ENCODE results near the gene IL12A. TPM values are rescaled to one million over a fixed set of nuclear protein-coding genes. Genes with fewer than 3 reads are reported as not detected.

The IL12A gene
- total RNA-seq, 2 donors from 2014 or later = 1.7 to 3.2 TPM

- H3K27me3 Mint-ChIP-seq = peaks cover 4% of the 10 kb centered on the region
- no peaks in the 10 kb centered on the region for H3K9me3 ChIP-seq (ENCODE audit: control insufficient read depth, low read length, poor library complexity, severe bottlenecking)
- DNase-seq (no peak), ATAC-seq (no peak)
- H3K36me3 Mint-ChIP-seq (ENCODE audit: low read depth) = no peaks in the 10 kb centered on the region
- H3K4me1 Mint-ChIP-seq = no peaks in the 10 kb centered on the region
- H3K4me3 Mint-ChIP-seq = no peak overlapping the region
- H3K27ac Mint-ChIP-seq = no peak overlapping the region
These were observed 12.6 kb downstream of the IL12A start for GRCh38 chr3:160001148-160001760.

GRCh38 chr3:160001850-160002623, 13.4 kb downstream of the IL12A start:
- Mint-ChIP-seq H3K27ac (no peak overlapping the region), H3K4me1 (peaks cover 3% of the 10 kb centered on the region), H3K4me3 (no peak overlapping the region), H3K36me3 (ENCODE audit: low read depth) (no peaks in the 10 kb centered on the region), H3K27me3 (peaks cover 10% of the 10 kb centered on the region)
- no peaks in the 10 kb centered on the region for H3K9me3 ChIP-seq (ENCODE audit: control insufficient read depth, low read length, poor library complexity, severe bottlenecking)
- ATAC-seq = no peak
- DNase-seq = no peak

- DNase-seq (no peak), ATAC-seq (peak; percentile 66)
- peaks cover 3% of the 10 kb centered on the region for H3K4me1 Mint-ChIP-seq
- H3K27me3 Mint-ChIP-seq = peaks cover 10% of the 10 kb centered on the region
- no peak overlapping the region for H3K4me3 Mint-ChIP-seq
- H3K36me3 Mint-ChIP-seq (ENCODE audit: low read depth) = no peaks in the 10 kb centered on the region
- H3K27ac Mint-ChIP-seq = no peak overlapping the region
- no peaks in the 10 kb centered on the region for H3K9me3 ChIP-seq (ENCODE audit: control insufficient read depth, low read length, poor library complexity, severe bottlenecking)
These were observed 15.0 kb downstream of the IL12A start for GRCh38 chr3:160003520-160004128.

- no peaks in the 10 kb centered on the region for H3K9me3 ChIP-seq (ENCODE audit: control insufficient read depth, low read length, poor library complexity, severe bottlenecking)
- H3K27ac Mint-ChIP-seq = no peak overlapping the region
- peaks cover 10% of the 10 kb centered on the region for H3K27me3 Mint-ChIP-seq
- peaks cover 3% of the 10 kb centered on the region for H3K4me1 Mint-ChIP-seq
- ATAC-seq = no peak
- no peaks in the 10 kb centered on the region for H3K36me3 Mint-ChIP-seq (ENCODE audit: low read depth)
- DNase-seq = no peak
- H3K4me3 Mint-ChIP-seq = no peak overlapping the region
These were observed 16.4 kb downstream of the IL12A start for GRCh38 chr3:160005004-160005403.

- H3K9me3 ChIP-seq (ENCODE audit: control insufficient read depth, low read length, poor library complexity, severe bottlenecking) = no peaks in the 10 kb centered on the region
- Mint-ChIP-seq H3K4me3 (no peak overlapping the region), H3K27me3 (peaks cover 10% of the 10 kb centered on the region), H3K4me1 (peaks cover 3% of the 10 kb centered on the region), H3K27ac (no peak overlapping the region), H3K36me3 (ENCODE audit: low read depth) (no peaks in the 10 kb centered on the region)
- DNase-seq (no peak), ATAC-seq (no peak)
These were observed 17.9 kb downstream of the IL12A start for GRCh38 chr3:160006282-160007163.

- Mint-ChIP-seq H3K27me3 (peaks cover 10% of the 10 kb centered on the region), H3K27ac (no peak overlapping the region), H3K36me3 (ENCODE audit: low read depth) (no peaks in the 10 kb centered on the region), H3K4me1 (peaks cover 9% of the 10 kb centered on the region), H3K4me3 (no peak overlapping the region)
- H3K9me3 ChIP-seq (ENCODE audit: control insufficient read depth, low read length, poor library complexity, severe bottlenecking) = no peaks in the 10 kb centered on the region
- DNase-seq (no peak), ATAC-seq (no peak)
These were observed 20.3 kb downstream of the IL12A start for GRCh38 chr3:160008961-160009360.

GRCh38 chr3:160009525-160009924, 20.9 kb downstream of the IL12A start:
- Mint-ChIP-seq H3K27ac (no peak overlapping the region), H3K4me1 (peaks cover 9% of the 10 kb centered on the region), H3K27me3 (peaks cover 10% of the 10 kb centered on the region), H3K4me3 (no peak overlapping the region), H3K36me3 (ENCODE audit: low read depth) (no peaks in the 10 kb centered on the region)
- no peak for ATAC-seq
- no peak for DNase-seq
- no peaks in the 10 kb centered on the region for H3K9me3 ChIP-seq (ENCODE audit: control insufficient read depth, low read length, poor library complexity, severe bottlenecking)

GRCh38 chr3:160010578-160010977, 21.9 kb downstream of the IL12A start:
- Mint-ChIP-seq H3K27ac (no peak overlapping the region), H3K4me1 (peaks cover 9% of the 10 kb centered on the region), H3K36me3 (ENCODE audit: low read depth) (no peaks in the 10 kb centered on the region), H3K4me3 (no peak overlapping the region), H3K27me3 (peaks cover 10% of the 10 kb centered on the region)
- H3K9me3 ChIP-seq (ENCODE audit: control insufficient read depth, low read length, poor library complexity, severe bottlenecking) = no peaks in the 10 kb centered on the region
- ATAC-seq = no peak
- no peak for DNase-seq

GRCh38 chr3:160012108-160012507, 23.5 kb downstream of the IL12A start:
- no peaks in the 10 kb centered on the region for H3K9me3 ChIP-seq (ENCODE audit: control insufficient read depth, low read length, poor library complexity, severe bottlenecking)
- ATAC-seq (peak; percentile 36), DNase-seq (no peak)
- no peaks in the 10 kb centered on the region for H3K36me3 Mint-ChIP-seq (ENCODE audit: low read depth)
- H3K27ac Mint-ChIP-seq = no peak overlapping the region
- no peak overlapping the region for H3K4me3 Mint-ChIP-seq
- peaks cover 8% of the 10 kb centered on the region for H3K27me3 Mint-ChIP-seq
- peaks cover 6% of the 10 kb centered on the region for H3K4me1 Mint-ChIP-seq

- no peak for ATAC-seq
- no peaks in the 10 kb centered on the region for H3K36me3 Mint-ChIP-seq (ENCODE audit: low read depth)
- no peaks in the 10 kb centered on the region for H3K9me3 ChIP-seq (ENCODE audit: control insufficient read depth, low read length, poor library complexity, severe bottlenecking)
- no peak overlapping the region for H3K4me3 Mint-ChIP-seq
- no peak for DNase-seq
- H3K27me3 Mint-ChIP-seq = peaks cover 19% of the 10 kb centered on the region
- peaks cover 8% of the 10 kb centered on the region for H3K4me1 Mint-ChIP-seq
- peak overlapping the region; percentile 6 for H3K27ac Mint-ChIP-seq
These were observed 28.3 kb downstream of the IL12A start for GRCh38 chr3:160016972-160017371.

GRCh38 chr3:160018959-160019358, 30.3 kb downstream of the IL12A start:
- Mint-ChIP-seq H3K36me3 (ENCODE audit: low read depth) (no peaks in the 10 kb centered on the region), H3K4me1 (peaks cover 5% of the 10 kb centered on the region), H3K27me3 (peaks cover 30% of the 10 kb centered on the region), H3K27ac (no peak overlapping the region), H3K4me3 (no peak overlapping the region)
- DNase-seq (no peak), ATAC-seq (no peak)
- no peaks in the 10 kb centered on the region for H3K9me3 ChIP-seq (ENCODE audit: control insufficient read depth, low read length, poor library complexity, severe bottlenecking)

GRCh38 chr3:160020057-160020711, 31.5 kb downstream of the IL12A start:
- no peaks in the 10 kb centered on the region for H3K9me3 ChIP-seq (ENCODE audit: control insufficient read depth, low read length, poor library complexity, severe bottlenecking)
- Mint-ChIP-seq H3K4me1 (peaks cover 5% of the 10 kb centered on the region), H3K4me3 (no peak overlapping the region), H3K36me3 (ENCODE audit: low read depth) (no peaks in the 10 kb centered on the region), H3K27me3 (peaks cover 30% of the 10 kb centered on the region), H3K27ac (no peak overlapping the region)
- ATAC-seq = no peak
- no peak for DNase-seq
